Thyroid gland (tissue), 4 donors: ENCODE results near the gene HNRNPL. TPM values are rescaled to one million over a fixed set of nuclear protein-coding genes. Genes with fewer than 3 reads are reported as not detected.

Experiments used
- DNase-seq, 2 donors: peaks; one replicate each; pipeline ENCODE4 v3.0.0-alpha.2; 2019
- H3K27ac ChIP-seq, 3 donors: fragments of 200-600 bp; sonication (generic); 1 replicate in 2 of 3; 2 replicates in 1 of 3; pipeline ENCODE4 v1.5.1; 2016 to 2019; ENCODE audit warnings: mild to moderate bottlenecking in 1 of 3, moderate library complexity in 1 of 3
- H3K27me3 ChIP-seq: fragments of 200-600 bp; sonication (generic); one replicate; pipeline ENCODE4 v1.5.1; 2019
- H3K36me3 ChIP-seq, 2 donors: fragments of 200-600 bp; sonication (generic); one replicate each; pipeline ENCODE4 v1.5.1; 2016 to 2019
- H3K4me1 ChIP-seq, 2 donors: fragments of 200-600 bp; sonication (generic); one replicate each; pipeline ENCODE4 v1.5.1; 2017 to 2019
- H3K4me3 ChIP-seq, 3 donors: fragments of 200-600 bp; sonication (generic); replicated peaks in 1 of 3; 1 replicate in 2 of 3; 2 replicates in 1 of 3; pipeline ENCODE4 v1.5.1; 2016; ENCODE audit warnings: mild to moderate bottlenecking in 1 of 3
- H3K9me3 ChIP-seq: fragments of 200-600 bp; sonication (generic); one replicate; pipeline ENCODE4 v1.5.1; 2017
- POLR2A ChIP-seq, 2 donors: fragments of 450-650 bp; IDR thresholded peaks; one replicate each; pipeline ENCODE4 v1.6.1; 2017; ENCODE audit warnings: antibody characterized with exemption in 2 of 2, mild to moderate bottlenecking in 2 of 2, moderate library complexity in 1 of 2
- whole genome bisulfite sequencing, 2 donors: methylation state at CpG; one replicate each; pipeline ENCODE4 v1.1.5; 2017; 5-methylcytosine and 5-hydroxymethylcytosine counted together
- intact Hi-C: fragments of 100-400 bp; cut with DNase I; formaldehyde crosslinking; loops from one replicate; pipeline ENCODE4 v1.15.1; 2023
- total RNA-seq, 4 donors: library from RNA; depleted of rRNA; stranded (reverse); fragments of >200 nt; gene quantifications; one replicate each; pipeline ENCODE4 v1.2.3, GENCODE V29; 2016
- TF ChIP-seq, protein P1 (sequence below), 6 experiments: fragments of 200-600 bp in 3 of 6; fragments of 450-650 bp in 3 of 6; sonication (generic) in 3 of 6; IDR thresholded peaks; one replicate each; pipeline ENCODE4 v1.5.1; 2016 to 2019; ENCODE audit warnings: antibody characterized with exemption in 6 of 6, mild to moderate bottlenecking in 2 of 6, inconsistent platforms in 1 of 6, moderate library complexity in 1 of 6

The HNRNPL gene
- total RNA-seq, 4 donors from 2014 or later, result 181 to 247 (median 232) TPM

DNA sequence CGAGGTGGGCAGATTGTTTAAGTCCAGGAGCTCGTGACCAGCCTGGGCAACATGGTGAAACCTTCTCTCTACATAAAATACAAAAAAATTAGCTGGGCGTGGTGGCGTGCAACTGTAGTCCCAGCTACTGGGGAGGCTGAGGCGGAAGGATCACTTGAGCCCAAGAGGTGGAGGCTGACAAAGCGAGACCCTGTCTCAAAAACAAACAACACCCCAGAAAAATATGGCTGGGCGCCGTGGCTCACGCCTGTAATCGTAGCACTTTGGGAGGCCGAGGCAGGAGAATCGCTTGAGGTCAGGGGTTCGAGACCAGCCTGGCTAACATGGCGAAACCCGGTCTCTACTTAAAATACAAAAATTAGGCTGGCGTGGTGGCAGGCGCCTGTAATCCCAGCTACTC is 3.4 kb upstream of the HNRNPL start:
- Histone ChIP-seq H3K36me3 (no peaks in the 10 kb centered on the region), H3K4me1 (peaks cover 11 to 18% of the 10 kb centered on the region in 2 donors), H3K4me3 (no peak overlapping the region), H3K27ac (peak overlapping the region in 1 of 3 donors; percentile 99), H3K9me3 (no peaks in the 10 kb centered on the region), H3K27me3 (no peaks in the 10 kb centered on the region)
- 89 to 90% methylated on average over 17 of the region's 17 CpGs for WGBS, 2 donors
- DNase-seq, result no peak
- intact Hi-C loops, result no loop called here
- TF ChIP-seq POLR2A (IDR thresholded peaks at IDR 0.05), result no peak
- TF ChIP-seq, protein P1, sequence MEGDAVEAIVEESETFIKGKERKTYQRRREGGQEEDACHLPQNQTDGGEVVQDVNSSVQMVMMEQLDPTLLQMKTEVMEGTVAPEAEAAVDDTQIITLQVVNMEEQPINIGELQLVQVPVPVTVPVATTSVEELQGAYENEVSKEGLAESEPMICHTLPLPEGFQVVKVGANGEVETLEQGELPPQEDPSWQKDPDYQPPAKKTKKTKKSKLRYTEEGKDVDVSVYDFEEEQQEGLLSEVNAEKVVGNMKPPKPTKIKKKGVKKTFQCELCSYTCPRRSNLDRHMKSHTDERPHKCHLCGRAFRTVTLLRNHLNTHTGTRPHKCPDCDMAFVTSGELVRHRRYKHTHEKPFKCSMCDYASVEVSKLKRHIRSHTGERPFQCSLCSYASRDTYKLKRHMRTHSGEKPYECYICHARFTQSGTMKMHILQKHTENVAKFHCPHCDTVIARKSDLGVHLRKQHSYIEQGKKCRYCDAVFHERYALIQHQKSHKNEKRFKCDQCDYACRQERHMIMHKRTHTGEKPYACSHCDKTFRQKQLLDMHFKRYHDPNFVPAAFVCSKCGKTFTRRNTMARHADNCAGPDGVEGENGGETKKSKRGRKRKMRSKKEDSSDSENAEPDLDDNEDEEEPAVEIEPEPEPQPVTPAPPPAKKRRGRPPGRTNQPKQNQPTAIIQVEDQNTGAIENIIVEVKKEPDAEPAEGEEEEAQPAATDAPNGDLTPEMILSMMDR (IDR thresholded peaks at IDR 0.05), result no peak

DNA sequence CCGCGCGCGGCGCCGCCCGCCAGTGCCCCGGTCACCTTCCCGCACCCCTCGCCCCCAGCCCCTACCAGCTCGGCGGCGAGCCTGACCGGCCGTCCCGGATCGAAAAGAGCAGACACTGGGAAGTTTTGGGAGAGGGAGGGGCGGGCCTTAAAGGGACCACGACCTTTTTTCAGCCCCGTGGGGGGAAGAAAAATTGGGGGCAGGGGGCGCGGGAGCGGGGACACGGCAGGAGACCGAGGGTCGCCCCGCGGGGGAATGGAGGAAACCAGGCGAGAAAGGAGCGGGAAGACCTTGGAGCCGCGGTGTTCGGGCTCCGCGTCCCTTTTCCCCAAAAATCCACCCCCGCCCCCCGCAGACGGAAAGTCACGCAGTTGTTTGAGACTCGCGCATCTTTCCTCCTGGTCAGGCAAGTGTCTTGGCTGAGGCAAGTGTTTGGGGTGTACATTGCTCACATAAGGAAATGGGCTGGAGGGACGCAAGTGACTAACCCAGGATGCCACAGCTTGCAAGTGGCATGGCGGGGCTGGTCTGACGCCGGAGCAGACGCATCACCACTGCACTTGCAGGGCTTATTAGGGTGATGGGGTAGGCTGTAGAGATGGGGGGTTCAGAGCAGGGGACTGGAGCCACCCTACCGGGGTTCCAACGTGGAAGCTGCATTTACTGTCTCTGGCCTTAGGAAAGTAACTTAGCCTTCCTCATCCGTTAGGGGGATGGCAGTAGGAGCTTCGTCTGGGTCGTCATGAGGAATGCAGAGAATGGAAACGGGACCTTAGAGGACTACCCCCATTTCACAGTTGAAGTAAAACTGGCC is 2.7 kb upstream of the HNRNPL start:
- peak overlapping the region; percentile 86 to 99 (median 98) for H3K27ac ChIP-seq
- H3K4me1 ChIP-seq, result peaks cover 19 to 26% of the 10 kb centered on the region in 2 donors
- intact Hi-C loops, result no loop called here
- 1 to 3% methylated on average over 34 to 38 of the region's 52 CpGs for WGBS, 2 donors
- no peaks in the 10 kb centered on the region for H3K9me3 ChIP-seq
- H3K4me3 ChIP-seq, result peak overlapping the region; percentile 13 to 59 (median 32)
- no peaks in the 10 kb centered on the region for H3K27me3 ChIP-seq
- peak; percentile 59 to 68 for DNase-seq
- peaks cover under 1 to 4% of the 10 kb centered on the region in 2 donors for H3K36me3 ChIP-seq
- TF ChIP-seq POLR2A (IDR thresholded peaks at IDR 0.05), result peak in 1 of 2 donors; percentile 14
- TF ChIP-seq, protein P1 (IDR thresholded peaks at IDR 0.05), result no peak

DNA sequence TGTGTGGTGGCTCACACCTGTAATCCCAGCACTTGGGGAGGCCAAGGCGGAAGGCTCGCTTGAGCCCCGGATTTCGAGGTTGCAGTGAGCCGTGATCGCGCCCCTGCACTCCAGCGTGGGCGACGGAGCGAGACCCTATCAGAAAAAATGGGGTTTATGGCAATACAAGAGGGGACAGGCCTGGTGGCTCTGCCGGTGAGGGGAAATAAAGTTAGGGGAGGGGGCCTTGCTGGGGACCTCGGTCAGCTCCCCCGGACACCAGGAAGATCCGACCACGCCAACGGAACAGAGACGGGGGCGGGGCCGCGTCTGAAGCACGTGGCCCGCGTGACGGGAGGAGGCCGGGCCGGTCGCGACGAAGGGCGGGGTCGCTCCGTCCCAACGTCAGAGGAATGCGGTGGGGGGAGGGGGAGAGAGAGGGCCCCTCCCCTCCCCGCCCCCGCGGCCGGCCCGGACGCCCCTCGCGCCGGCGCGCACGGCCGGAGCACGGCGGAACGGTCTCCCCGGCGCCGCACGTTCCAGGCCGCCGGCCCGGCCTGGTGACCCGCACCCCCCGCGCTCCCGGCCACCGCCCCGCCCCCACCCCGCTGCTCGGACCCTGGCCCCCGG is 1.9 kb upstream of the HNRNPL start:
- 1 to 2% methylated on average over 11 to 23 of the region's 67 CpGs for WGBS, 2 donors
- H3K27me3 ChIP-seq, result no peaks in the 10 kb centered on the region
- H3K4me3 ChIP-seq, result peak overlapping the region in 2 of 3 donors; percentile 54 to 59
- DNase-seq, result peak; percentile 95
- peaks cover 8 to 11% of the 10 kb centered on the region in 2 donors for H3K36me3 ChIP-seq
- TF ChIP-seq, protein P1 (IDR thresholded peaks at IDR 0.05), result no peak
- TF ChIP-seq POLR2A (IDR thresholded peaks at IDR 0.05), result peak in 1 of 2 donors; percentile 91
- H3K9me3 ChIP-seq, result no peaks in the 10 kb centered on the region
- peaks cover 26% of the 10 kb centered on the region in 2 donors for H3K4me1 ChIP-seq
- peak overlapping the region; percentile 96 to 100 (median 98) for H3K27ac ChIP-seq
- intact Hi-C loops, result no loop called here

DNA sequence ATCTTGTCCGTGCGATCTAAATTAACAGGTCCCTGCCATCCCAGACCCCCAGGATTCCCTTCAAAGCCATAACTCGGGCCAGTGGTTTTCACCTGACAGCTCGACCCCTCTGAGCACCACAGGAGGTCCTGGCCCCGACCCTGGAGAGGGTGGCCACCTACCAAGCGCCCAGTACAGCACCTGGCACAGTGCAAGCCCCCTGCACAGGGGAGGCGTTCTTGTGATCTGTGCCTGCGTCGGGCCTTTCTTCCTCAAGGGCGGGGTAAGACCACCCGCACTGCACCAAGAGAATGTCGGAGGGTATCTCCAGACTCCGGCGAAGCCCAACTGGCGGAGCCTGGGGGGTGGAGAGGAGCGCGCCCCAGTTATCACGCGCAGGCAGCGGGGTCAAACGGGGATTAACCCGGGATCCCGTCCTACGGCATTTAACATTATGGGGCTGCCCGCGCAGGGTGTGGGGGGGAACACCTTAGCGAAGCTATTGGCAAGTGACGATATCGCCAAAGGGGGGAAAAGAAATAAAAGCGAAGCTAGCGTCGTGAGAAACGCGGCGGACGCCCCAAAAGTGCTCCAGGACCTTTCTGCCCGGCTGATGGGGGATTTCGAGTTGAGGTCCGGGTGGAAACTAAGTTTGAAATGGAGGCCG is 1.3 kb upstream of the HNRNPL start:
- intact Hi-C loops, result no loop called here
- H3K4me1 ChIP-seq, result peaks cover 26 to 27% of the 10 kb centered on the region in 2 donors
- no peaks in the 10 kb centered on the region for H3K27me3 ChIP-seq
- peak overlapping the region; percentile 96 to 100 (median 98) for H3K27ac ChIP-seq
- peaks cover 14 to 18% of the 10 kb centered on the region in 2 donors for H3K36me3 ChIP-seq
- DNase-seq, result peak in 1 of 2 donors; percentile 18
- peak overlapping the region; percentile 3 to 59 (median 54) for H3K4me3 ChIP-seq
- no peak for TF ChIP-seq POLR2A (IDR thresholded peaks at IDR 0.05)
- TF ChIP-seq, protein P1 (IDR thresholded peaks at IDR 0.05), result no peak
- no peaks in the 10 kb centered on the region for H3K9me3 ChIP-seq
- 2 to 4% methylated on average over 32 to 34 of the region's 40 CpGs for WGBS, 2 donors
